ENCODE results near the gene BCL2L1.

Gene BCL2L1

GRCh38 chr20:31723069-31723318, 326 bp upstream of the BCL2L1 start:
- Histone ChIP-seq H3K9me3 (ENCODE audit: low read length) (no peaks in the 10 kb centered on the region), H4K20me1 (ENCODE audit: insufficient read depth, low read length) (no peaks in the 10 kb centered on the region), H3K27ac (ENCODE audit: low read depth, low read length, poor library complexity, severe bottlenecking) (peak overlapping the region; percentile 91), H3K9ac (ENCODE audit: low read length) (peak overlapping the region; percentile 91), H3K27me3 (ENCODE audit: insufficient read depth, low read length) (no peaks in the 10 kb centered on the region), H3K36me3 (ENCODE audit: insufficient read depth, low read length) (peaks cover 24% of the 10 kb centered on the region; the same call in 1 of the 2 replicates), H3K4me2 (ENCODE audit: low read length) (peak overlapping the region; percentile 92), H3K4me3 (ENCODE audit: low read depth, low read length, poor library complexity, severe bottlenecking) (peak overlapping the region; percentile 78), H2AFZ (ENCODE audit: low read length) (no peak overlapping the region), H3K9me2 (ENCODE audit: low read depth, low read length) (no peaks in the 10 kb centered on the region), H3K79me2 (ENCODE audit: insufficient read depth, low read length) (peaks cover 38% of the 10 kb centered on the region), H3F3A (ENCODE audit: insufficient read depth, low read length) (no peaks in the 10 kb centered on the region), H3K4me1 (ENCODE audit: insufficient read depth, low read length, severe bottlenecking) (peaks cover 34% of the 10 kb centered on the region)
- TF ChIP-seq EZH2 (IDR thresholded peaks at IDR 0.05; ENCODE audit: borderline replicate concordance, low read length) (no peak), CTCF (IDR thresholded peaks at IDR 0.05; ENCODE audit: low read length) (0 out of 2 replicates have a peak, but pooled peaks have one; percentile 9)

GRCh38 chr20:31721408-31722256, 1.0 kb downstream of the BCL2L1 start:
- Histone ChIP-seq H3K27me3 (ENCODE audit: insufficient read depth, low read length) (no peaks in the 10 kb centered on the region), H3K4me2 (ENCODE audit: low read length) (peak overlapping the region; percentile 92), H3F3A (ENCODE audit: insufficient read depth, low read length) (no peaks in the 10 kb centered on the region), H3K4me1 (ENCODE audit: insufficient read depth, low read length, severe bottlenecking) (peaks cover 48% of the 10 kb centered on the region), H3K79me2 (ENCODE audit: insufficient read depth, low read length) (peaks cover 52% of the 10 kb centered on the region), H4K20me1 (ENCODE audit: insufficient read depth, low read length) (no peaks in the 10 kb centered on the region), H3K9me2 (ENCODE audit: low read depth, low read length) (no peaks in the 10 kb centered on the region), H3K9ac (ENCODE audit: low read length) (peak overlapping the region; percentile 91), H3K9me3 (ENCODE audit: low read length) (no peaks in the 10 kb centered on the region), H3K4me3 (ENCODE audit: low read depth, low read length, poor library complexity, severe bottlenecking) (peak overlapping the region; percentile 78), H3K27ac (ENCODE audit: low read depth, low read length, poor library complexity, severe bottlenecking) (peak overlapping the region; percentile 91), H3K36me3 (ENCODE audit: insufficient read depth, low read length) (peaks cover 38% of the 10 kb centered on the region), H2AFZ (ENCODE audit: low read length) (no peak overlapping the region)
- no peak for TF ChIP-seq EZH2 (IDR thresholded peaks at IDR 0.05; ENCODE audit: borderline replicate concordance, low read length)
- TF ChIP-seq CTCF (IDR thresholded peaks at IDR 0.05; ENCODE audit: low read length): no peak

GRCh38 chr20:31720486-31721407, 1.9 kb downstream of the BCL2L1 start:
- TF ChIP-seq EZH2 (IDR thresholded peaks at IDR 0.05; ENCODE audit: borderline replicate concordance, low read length) (no peak), CTCF (IDR thresholded peaks at IDR 0.05; ENCODE audit: low read length) (peak; percentile 51; the same call in 1 of the 2 replicates)
- peak overlapping the region; percentile 92 for H3K4me2 ChIP-seq (ENCODE audit: low read length)
- no peaks in the 10 kb centered on the region for H3K9me3 ChIP-seq (ENCODE audit: low read length)
- H3K9me2 ChIP-seq (ENCODE audit: low read depth, low read length): no peaks in the 10 kb centered on the region
- H3K4me3 ChIP-seq (ENCODE audit: low read depth, low read length, poor library complexity, severe bottlenecking): peak overlapping the region; percentile 78
- H3K9ac ChIP-seq (ENCODE audit: low read length): peak overlapping the region; percentile 91
- no peaks in the 10 kb centered on the region for H4K20me1 ChIP-seq (ENCODE audit: insufficient read depth, low read length)
- H3K27ac ChIP-seq (ENCODE audit: low read depth, low read length, poor library complexity, severe bottlenecking): peak overlapping the region; percentile 91
- no peaks in the 10 kb centered on the region for H3K27me3 ChIP-seq (ENCODE audit: insufficient read depth, low read length)
- H2AFZ ChIP-seq (ENCODE audit: low read length): no peak overlapping the region
- H3K36me3 ChIP-seq (ENCODE audit: insufficient read depth, low read length): peaks cover 44% of the 10 kb centered on the region
- no peaks in the 10 kb centered on the region for H3F3A ChIP-seq (ENCODE audit: insufficient read depth, low read length)
- H3K79me2 ChIP-seq (ENCODE audit: insufficient read depth, low read length): peaks cover 56% of the 10 kb centered on the region
- peaks cover 57% of the 10 kb centered on the region for H3K4me1 ChIP-seq (ENCODE audit: insufficient read depth, low read length, severe bottlenecking)

Data from OCI-LY1 (cell line).